GM23338 (cell line): ENCODE measurements around the gene DMD. TPM values are rescaled to one million over a fixed set of nuclear protein-coding genes. Genes with fewer than 3 reads are reported as not detected.

Source experiments
- ATAC-seq: fragments of 200-7000 bp; cut with Tn5 transposase; 3 replicates; pipeline ENCODE4 v1.9.1; 2020
- DNase-seq: peaks from one replicate; pipeline ENCODE4 v3.0.0-alpha.2; 2015; ENCODE audit warnings: low spot score
- H2AFZ ChIP-seq: fragments of 200-600 bp; sonication (generic); 2 replicates; pipeline ENCODE4 v1.8.0; 2016; ENCODE audit warnings: antibody characterized with exemption, mild to moderate bottlenecking, moderate library complexity
- H3F3A ChIP-seq: fragments of 200-600 bp; sonication (generic); replicated peaks from 2 replicates; pipeline ENCODE4 v1.8.0; 2017; ENCODE audit warnings: antibody characterized with exemption, mixed run types, low read depth
- H3K27ac ChIP-seq: fragments of 200-600 bp; sonication (generic); 2 replicates; pipeline ENCODE4 v1.6.1; 2016; ENCODE audit warnings: low read depth
- H3K27me3 ChIP-seq: fragments of 200-600 bp; sonication (generic); 2 replicates; pipeline ENCODE4 v1.8.0; 2016; ENCODE audit warnings: mild to moderate bottlenecking, mixed run types, moderate library complexity; ENCODE audit not compliant: insufficient read depth
- H3K36me3 ChIP-seq: fragments of 200-600 bp; sonication (generic); 2 replicates; pipeline ENCODE4 v1.8.0; 2016; ENCODE audit warnings: mild to moderate bottlenecking; ENCODE audit not compliant: insufficient read depth
- H3K4me1 ChIP-seq: fragments of 200-600 bp; sonication (generic); 2 replicates; pipeline ENCODE4 v1.8.0; 2016; ENCODE audit warnings: mild to moderate bottlenecking, moderate library complexity; ENCODE audit not compliant: insufficient read depth
- H3K4me2 ChIP-seq: fragments of 200-600 bp; sonication (generic); 2 replicates; pipeline ENCODE4 v1.7.1; 2017; ENCODE audit warnings: mixed run types
- H3K4me3 ChIP-seq: fragments of 200-600 bp; sonication (generic); 2 replicates; pipeline ENCODE4 v1.6.1; 2016; ENCODE audit warnings: mixed run types
- H3K79me2 ChIP-seq: fragments of 200-600 bp; sonication (generic); replicated peaks from 2 replicates; pipeline ENCODE4 v1.8.0; 2017; ENCODE audit warnings: mild to moderate bottlenecking; ENCODE audit not compliant: insufficient read depth
- H3K9me2 ChIP-seq: fragments of 200-600 bp; sonication (generic); 2 replicates; pipeline ENCODE4 v1.8.0; 2017; ENCODE audit not compliant: insufficient read depth
- H4K20me1 ChIP-seq: fragments of 200-600 bp; sonication (generic); replicated peaks from 2 replicates; pipeline ENCODE4 v1.8.0; 2017; ENCODE audit warnings: mild to moderate bottlenecking; ENCODE audit not compliant: insufficient read depth
- H3K27ac Mint-ChIP-seq: 2 replicates; pipeline ENCODE4 v1.8.0; 2020; ENCODE audit warnings: inconsistent platforms, mild to moderate bottlenecking, moderate library complexity, mixed read lengths
- H3K27me3 Mint-ChIP-seq: 3 replicates; pipeline ENCODE4 v1.8.0; 2022; ENCODE audit warnings: low read depth, mild to moderate bottlenecking, moderate library complexity, mixed read lengths, inconsistent platforms; ENCODE audit not compliant: insufficient read depth, poor library complexity
- H3K36me3 Mint-ChIP-seq: 3 replicates; pipeline ENCODE4 v1.8.0; 2021; ENCODE audit warnings: low read depth, mild to moderate bottlenecking, inconsistent platforms, moderate library complexity, mixed read lengths
- H3K4me1 Mint-ChIP-seq: 3 replicates; pipeline ENCODE4 v1.8.0; 2020; ENCODE audit warnings: mild to moderate bottlenecking, inconsistent platforms, mixed read lengths
- H3K4me3 Mint-ChIP-seq: 3 replicates; pipeline ENCODE4 v1.8.0; 2021; ENCODE audit warnings: moderate library complexity, mild to moderate bottlenecking, inconsistent platforms, mixed read lengths
- H3K9me3 Mint-ChIP-seq: 3 replicates; pipeline ENCODE4 v1.8.0; 2020; ENCODE audit warnings: moderate library complexity, mild to moderate bottlenecking, inconsistent platforms, mixed read lengths
- CREB1 ChIP-seq: fragments of 250-450 bp; sonication (Bioruptor Pico); IDR thresholded peaks from 2 replicates; pipeline ENCODE4 v1.5.0; 2020; ENCODE audit warnings: low read depth, mild to moderate bottlenecking, moderate library complexity
- CTCF ChIP-seq, 2 experiments: fragments of 200-600 bp in 1 of 2; sonication (generic) in 1 of 2; conservative IDR thresholded peaks; 2 replicates each; pipeline versions ENCODE4 v1.5.1 to v1.6.1; 2016 to 2017; ENCODE audit warnings: antibody characterized with exemption in 2 of 2, low read depth in 2 of 2, mild to moderate bottlenecking in 2 of 2, moderate library complexity in 1 of 2
- EZH2 ChIP-seq: fragments of 200-600 bp; sonication (generic); IDR thresholded peaks from one replicate; pipeline ENCODE4 v1.8.0; 2017; ENCODE audit warnings: antibody characterized with exemption, mild to moderate bottlenecking, low read depth; ENCODE audit not compliant: unreplicated experiment
- EZH2phosphoT487 ChIP-seq: fragments of 200-600 bp; sonication (generic); IDR thresholded peaks from one replicate; pipeline ENCODE4 v1.8.1; 2018; ENCODE audit warnings: antibody characterized with exemption; ENCODE audit not compliant: unreplicated experiment
- ZNF114 ChIP-seq: fragments of 250-450 bp; sonication (Bioruptor Pico); IDR thresholded peaks from 2 replicates; pipeline ENCODE4 v1.5.0; 2020; ENCODE audit warnings: mild to moderate bottlenecking, moderate library complexity
- ZNF331 ChIP-seq: fragments of 250-450 bp; sonication (Bioruptor Pico); IDR thresholded peaks from 2 replicates; pipeline ENCODE4 v1.5.0; 2020; ENCODE audit warnings: low read depth, mild to moderate bottlenecking, moderate library complexity
- polyA plus RNA-seq: library from polyadenylated mRNA; unstranded; fragments of >200 nt; fragmentation: Nextera tagmentation; extraction: Ambion mirVana; gene quantifications from 2 replicates; pipeline ENCODE4 v1.2.1, GENCODE V29; 2016
- total RNA-seq: library from RNA; depleted of rRNA; stranded (reverse); fragments of >200 nt; shearing (Covaris generic); gene quantifications from 2 replicates; pipeline ENCODE4 v1.2.3, GENCODE V29; 2014
- TF ChIP-seq, protein P1 (sequence below): fragments of 250-450 bp; sonication (Bioruptor Pico); IDR thresholded peaks from 2 replicates; pipeline ENCODE4 v1.5.0; 2020; ENCODE audit warnings: mild to moderate bottlenecking, moderate library complexity
- TF ChIP-seq, protein P2 (sequence below): IDR thresholded peaks from 2 replicates; pipeline ENCODE4 v1.6.1; 2016; ENCODE audit warnings: antibody characterized with exemption

DMD gene
- total and polyA plus RNA-seq, 2 experiments from 2014 or later: 4.5 to 7.6 TPM

GRCh38 chrX:31832263-31832662, 1379.1 kb downstream of the DMD start:
- no peak overlapping the region for H3K4me3 Mint-ChIP-seq

GRCh38 chrX:31820430-31821210, 1390.7 kb downstream of the DMD start:
- Histone ChIP-seq H3K27me3 (no peaks in the 10 kb centered on the region), H3F3A (no peaks in the 10 kb centered on the region), H3K27ac (no peak overlapping the region), H3K4me3 (no peak overlapping the region), H2AFZ (no peak overlapping the region), H3K4me2 (no peak overlapping the region), H4K20me1 (no peaks in the 10 kb centered on the region), H3K36me3 (no peaks in the 10 kb centered on the region), H3K79me2 (no peaks in the 10 kb centered on the region), H3K9me2 (no peaks in the 10 kb centered on the region), H3K4me1 (no peaks in the 10 kb centered on the region)
- DNase-seq: no peak
- Mint-ChIP-seq H3K4me1 (peaks cover 9% of the 10 kb centered on the region; the same call in 2 of the 3 replicates), H3K27me3 (no peaks in the 10 kb centered on the region), H3K27ac (no peak overlapping the region), H3K36me3 (no peaks in the 10 kb centered on the region), H3K4me3 (no peak overlapping the region), H3K9me3 (no peaks in the 10 kb centered on the region)
- ATAC-seq: no peak
- TF ChIP-seq, protein P1, sequence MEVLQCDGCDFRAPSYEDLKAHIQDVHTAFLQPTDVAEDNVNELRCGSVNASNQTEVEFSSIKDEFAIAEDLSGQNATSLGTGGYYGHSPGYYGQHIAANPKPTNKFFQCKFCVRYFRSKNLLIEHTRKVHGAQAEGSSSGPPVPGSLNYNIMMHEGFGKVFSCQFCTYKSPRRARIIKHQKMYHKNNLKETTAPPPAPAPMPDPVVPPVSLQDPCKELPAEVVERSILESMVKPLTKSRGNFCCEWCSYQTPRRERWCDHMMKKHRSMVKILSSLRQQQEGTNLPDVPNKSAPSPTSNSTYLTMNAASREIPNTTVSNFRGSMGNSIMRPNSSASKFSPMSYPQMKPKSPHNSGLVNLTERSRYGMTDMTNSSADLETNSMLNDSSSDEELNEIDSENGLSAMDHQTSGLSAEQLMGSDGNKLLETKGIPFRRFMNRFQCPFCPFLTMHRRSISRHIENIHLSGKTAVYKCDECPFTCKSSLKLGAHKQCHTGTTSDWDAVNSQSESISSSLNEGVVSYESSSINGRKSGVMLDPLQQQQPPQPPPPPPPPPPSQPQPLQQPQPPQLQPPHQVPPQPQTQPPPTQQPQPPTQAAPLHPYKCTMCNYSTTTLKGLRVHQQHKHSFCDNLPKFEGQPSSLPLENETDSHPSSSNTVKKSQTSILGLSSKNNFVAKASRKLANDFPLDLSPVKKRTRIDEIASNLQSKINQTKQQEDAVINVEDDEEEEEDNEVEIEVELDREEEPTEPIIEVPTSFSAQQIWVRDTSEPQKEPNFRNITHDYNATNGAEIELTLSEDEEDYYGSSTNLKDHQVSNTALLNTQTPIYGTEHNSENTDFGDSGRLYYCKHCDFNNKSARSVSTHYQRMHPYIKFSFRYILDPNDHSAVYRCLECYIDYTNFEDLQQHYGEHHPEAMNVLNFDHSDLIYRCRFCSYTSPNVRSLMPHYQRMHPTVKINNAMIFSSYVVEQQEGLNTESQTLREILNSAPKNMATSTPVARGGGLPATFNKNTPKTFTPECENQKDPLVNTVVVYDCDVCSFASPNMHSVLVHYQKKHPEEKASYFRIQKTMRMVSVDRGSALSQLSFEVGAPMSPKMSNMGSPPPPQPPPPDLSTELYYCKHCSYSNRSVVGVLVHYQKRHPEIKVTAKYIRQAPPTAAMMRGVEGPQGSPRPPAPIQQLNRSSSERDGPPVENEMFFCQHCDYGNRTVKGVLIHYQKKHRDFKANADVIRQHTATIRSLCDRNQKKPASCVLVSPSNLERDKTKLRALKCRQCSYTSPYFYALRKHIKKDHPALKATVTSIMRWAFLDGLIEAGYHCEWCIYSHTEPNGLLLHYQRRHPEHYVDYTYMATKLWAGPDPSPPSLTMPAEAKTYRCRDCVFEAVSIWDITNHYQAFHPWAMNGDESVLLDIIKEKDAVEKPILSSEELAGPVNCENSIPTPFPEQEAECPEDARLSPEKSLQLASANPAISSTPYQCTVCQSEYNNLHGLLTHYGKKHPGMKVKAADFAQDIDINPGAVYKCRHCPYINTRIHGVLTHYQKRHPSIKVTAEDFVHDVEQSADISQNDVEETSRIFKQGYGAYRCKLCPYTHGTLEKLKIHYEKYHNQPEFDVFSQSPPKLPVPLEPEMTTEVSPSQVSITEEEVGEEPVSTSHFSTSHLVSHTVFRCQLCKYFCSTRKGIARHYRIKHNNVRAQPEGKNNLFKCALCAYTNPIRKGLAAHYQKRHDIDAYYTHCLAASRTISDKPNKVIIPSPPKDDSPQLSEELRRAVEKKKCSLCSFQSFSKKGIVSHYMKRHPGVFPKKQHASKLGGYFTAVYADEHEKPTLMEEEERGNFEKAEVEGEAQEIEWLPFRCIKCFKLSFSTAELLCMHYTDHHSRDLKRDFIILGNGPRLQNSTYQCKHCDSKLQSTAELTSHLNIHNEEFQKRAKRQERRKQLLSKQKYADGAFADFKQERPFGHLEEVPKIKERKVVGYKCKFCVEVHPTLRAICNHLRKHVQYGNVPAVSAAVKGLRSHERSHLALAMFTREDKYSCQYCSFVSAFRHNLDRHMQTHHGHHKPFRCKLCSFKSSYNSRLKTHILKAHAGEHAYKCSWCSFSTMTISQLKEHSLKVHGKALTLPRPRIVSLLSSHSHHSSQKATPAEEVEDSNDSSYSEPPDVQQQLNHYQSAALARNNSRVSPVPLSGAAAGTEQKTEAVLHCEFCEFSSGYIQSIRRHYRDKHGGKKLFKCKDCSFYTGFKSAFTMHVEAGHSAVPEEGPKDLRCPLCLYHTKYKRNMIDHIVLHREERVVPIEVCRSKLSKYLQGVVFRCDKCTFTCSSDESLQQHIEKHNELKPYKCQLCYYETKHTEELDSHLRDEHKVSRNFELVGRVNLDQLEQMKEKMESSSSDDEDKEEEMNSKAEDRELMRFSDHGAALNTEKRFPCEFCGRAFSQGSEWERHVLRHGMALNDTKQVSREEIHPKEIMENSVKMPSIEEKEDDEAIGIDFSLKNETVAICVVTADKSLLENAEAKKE (CRISPR knock-in tag): no peak
- no peak for TF ChIP-seq ZNF114
- TF ChIP-seq ZNF331: no peak

More at GRCh38 chrX:31832263-31832662, 1379.1 kb downstream of the DMD start:
- Histone ChIP-seq H3K27me3 (no peaks in the 10 kb centered on the region), H3K4me3 (no peak overlapping the region), H3K79me2 (no peaks in the 10 kb centered on the region), H2AFZ (no peak overlapping the region), H3F3A (no peaks in the 10 kb centered on the region), H3K4me2 (no peak overlapping the region), H3K9me2 (no peaks in the 10 kb centered on the region), H3K27ac (no peak overlapping the region), H4K20me1 (no peaks in the 10 kb centered on the region), H3K36me3 (no peaks in the 10 kb centered on the region), H3K4me1 (no peaks in the 10 kb centered on the region)
- H3K27ac Mint-ChIP-seq: no peak overlapping the region
- no peaks in the 10 kb centered on the region for H3K36me3 Mint-ChIP-seq
- DNase-seq (no peak), ATAC-seq (no peak)
- no peaks in the 10 kb centered on the region for H3K4me1 Mint-ChIP-seq
- H3K27me3 Mint-ChIP-seq: no peaks in the 10 kb centered on the region
- no peaks in the 10 kb centered on the region for H3K9me3 Mint-ChIP-seq
- TF ChIP-seq, protein P2, sequence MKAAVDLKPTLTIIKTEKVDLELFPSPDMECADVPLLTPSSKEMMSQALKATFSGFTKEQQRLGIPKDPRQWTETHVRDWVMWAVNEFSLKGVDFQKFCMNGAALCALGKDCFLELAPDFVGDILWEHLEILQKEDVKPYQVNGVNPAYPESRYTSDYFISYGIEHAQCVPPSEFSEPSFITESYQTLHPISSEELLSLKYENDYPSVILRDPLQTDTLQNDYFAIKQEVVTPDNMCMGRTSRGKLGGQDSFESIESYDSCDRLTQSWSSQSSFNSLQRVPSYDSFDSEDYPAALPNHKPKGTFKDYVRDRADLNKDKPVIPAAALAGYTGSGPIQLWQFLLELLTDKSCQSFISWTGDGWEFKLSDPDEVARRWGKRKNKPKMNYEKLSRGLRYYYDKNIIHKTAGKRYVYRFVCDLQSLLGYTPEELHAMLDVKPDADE: no peak
- TF ChIP-seq EZH2 (no peak), CTCF (conservative IDR thresholded peaks at IDR 0.05; ENCODE audit: low read depth in 2 of 2) (no peak), EZH2phosphoT487 (no peak), CREB1 (CRISPR knock-in tag) (no peak), ZNF114 (no peak)
